ELF-1 (cell line): ENCODE results near the gene SLC6A12.
"Not testable (repeated sequence)": the region's sequence is repeated elsewhere in the genome, so short reads cannot be mapped to it uniquely, and the experiment has no call there.

Experiments
- DNase-seq: peaks from one replicate; pipeline ENCODE4 v3.0.0-alpha.2; 2016; ENCODE audit warnings: low read depth, low spot score

SLC6A12 gene

DNA sequence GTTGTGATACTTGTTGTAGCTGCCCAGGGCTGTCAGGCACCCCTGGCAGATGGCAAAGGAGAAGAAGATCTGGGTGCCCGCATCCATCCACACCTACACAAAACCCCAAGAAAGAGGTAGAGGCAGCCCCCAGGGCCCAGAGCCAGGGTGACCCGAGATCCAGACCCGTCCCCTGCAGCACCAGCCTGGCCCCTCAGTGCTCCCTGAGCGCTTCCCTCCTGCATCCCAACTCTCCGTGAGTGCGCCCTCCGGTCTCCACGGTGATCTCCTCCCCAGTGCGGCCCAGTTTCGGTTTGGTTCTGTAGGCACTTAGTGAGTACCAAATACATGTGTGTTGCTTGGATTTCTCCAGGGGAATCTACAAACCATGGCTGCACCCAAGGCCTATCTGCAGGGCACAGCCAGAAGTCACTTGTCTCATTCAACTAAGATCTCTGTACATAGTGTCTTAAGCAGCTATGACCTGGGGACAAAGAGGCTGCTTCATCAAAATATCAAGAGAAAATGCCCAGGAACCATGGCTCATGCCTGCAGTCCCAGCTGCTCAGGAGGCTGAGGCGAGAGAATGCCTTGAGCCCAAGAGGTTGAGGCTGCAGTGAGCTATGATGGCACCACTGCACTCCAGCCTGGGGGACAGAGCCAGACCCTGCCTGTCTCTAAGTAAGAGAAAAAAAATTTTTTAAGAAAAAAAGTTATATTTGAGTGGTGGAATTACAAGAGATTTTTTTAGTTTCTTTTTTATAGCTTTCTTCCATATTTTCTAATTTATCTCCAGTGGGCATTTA, 15.9 kb downstream of the SLC6A12 start:
- DNase-seq, result no peak

DNA sequence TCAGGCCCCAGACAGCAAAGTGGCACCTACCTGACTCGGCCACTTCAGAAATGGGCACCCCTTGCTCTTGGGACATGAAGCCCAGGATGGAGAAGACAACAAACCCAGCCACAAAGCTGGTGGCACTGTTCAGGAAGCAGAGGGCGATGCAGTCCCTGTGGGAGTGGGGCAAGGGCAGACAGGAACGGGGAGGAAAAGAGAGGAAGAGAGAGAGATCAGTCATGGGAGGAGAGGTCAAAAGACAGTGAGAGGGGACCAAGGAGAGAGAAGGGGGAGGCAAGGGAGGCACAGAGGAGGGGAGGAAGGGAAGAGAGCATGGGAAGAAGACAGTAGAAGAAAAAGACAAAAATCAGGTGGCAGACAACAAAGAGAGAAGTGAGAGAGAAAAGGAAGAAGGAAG, 16.6 kb downstream of the SLC6A12 start:
- DNase-seq, result no peak

DNA sequence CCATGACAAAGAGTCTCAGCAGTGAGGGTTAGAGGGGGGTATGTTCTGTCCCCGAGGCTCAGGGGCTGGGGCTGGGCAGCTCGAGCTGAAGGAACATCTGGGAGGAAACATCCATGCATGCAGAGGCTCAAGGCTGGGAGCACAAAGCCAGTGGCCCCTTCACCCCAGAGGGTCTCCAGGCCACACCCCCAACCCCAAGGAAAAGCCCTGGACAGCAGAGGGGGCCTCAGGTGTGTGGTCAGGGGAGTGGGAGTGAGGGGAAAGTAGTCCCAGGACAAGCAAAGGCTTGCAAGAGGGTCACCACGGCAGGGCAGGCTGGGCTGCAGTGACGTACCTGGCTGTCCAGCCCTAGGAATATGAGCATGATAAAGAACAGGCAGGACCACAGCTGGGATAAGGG, 17.5 kb downstream of the SLC6A12 start:
- DNase-seq, result no peak

DNA sequence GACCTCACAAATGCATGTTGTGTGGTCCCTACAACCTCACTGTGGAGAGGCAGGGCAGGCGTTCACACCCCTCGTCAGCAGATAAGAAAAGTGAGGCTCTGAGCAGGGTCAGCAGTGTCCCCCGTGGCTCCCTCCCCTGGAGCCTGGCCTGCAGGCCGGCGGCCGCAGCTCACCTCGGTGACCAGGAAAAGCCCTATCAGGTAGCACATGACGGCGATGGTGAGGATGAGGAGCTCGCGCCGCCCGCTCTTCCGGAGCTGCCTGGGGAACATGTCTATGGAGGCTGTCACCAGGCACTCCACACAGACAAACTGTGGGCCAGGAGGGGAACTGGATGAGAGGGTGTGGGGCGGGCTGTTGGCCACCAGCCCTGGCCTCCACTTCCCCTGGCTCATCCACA, 18.0 kb downstream of the SLC6A12 start:
- DNase-seq, result no peak

DNA sequence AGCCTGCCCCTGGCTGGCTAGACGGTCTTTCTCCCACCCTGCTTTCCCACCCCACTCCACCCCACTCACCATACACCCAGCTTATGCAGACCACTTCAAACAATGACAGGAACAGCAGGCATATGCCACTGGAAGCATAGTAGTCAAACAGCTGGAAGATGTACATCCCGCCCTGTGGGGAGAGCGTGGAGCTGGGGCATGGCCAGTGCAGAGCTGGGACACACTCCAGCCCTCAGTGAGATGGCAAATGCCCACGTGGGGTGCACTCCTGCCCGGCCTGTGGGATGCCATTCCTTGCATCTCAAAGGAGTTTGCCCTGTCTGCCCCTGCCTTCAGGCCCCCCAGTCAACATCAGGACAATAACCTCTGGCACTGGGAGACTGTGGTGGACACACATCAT, 18.8 kb downstream of the SLC6A12 start:
- DNase-seq, result no peak

DNA sequence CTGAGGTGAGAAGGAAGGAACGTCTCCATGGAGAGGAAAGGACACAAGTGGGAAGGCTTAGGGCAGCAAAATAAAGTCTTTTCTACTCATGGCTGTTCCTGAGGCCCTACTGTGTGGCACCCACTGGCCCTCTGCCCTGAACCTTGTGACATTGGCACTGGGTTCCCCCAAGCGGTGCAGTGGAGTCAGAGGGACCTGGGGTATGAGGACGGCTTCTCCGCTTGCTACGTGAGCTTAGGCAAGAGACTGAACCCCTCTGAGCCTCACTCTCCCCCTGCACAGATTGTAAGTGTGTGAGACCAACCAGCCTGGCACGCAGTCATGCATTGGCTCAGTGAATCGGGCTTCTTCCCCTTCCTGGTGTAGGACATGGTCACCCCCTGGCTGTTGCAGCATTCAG, 19.7 kb downstream of the SLC6A12 start:
- no peak for DNase-seq

DNA sequence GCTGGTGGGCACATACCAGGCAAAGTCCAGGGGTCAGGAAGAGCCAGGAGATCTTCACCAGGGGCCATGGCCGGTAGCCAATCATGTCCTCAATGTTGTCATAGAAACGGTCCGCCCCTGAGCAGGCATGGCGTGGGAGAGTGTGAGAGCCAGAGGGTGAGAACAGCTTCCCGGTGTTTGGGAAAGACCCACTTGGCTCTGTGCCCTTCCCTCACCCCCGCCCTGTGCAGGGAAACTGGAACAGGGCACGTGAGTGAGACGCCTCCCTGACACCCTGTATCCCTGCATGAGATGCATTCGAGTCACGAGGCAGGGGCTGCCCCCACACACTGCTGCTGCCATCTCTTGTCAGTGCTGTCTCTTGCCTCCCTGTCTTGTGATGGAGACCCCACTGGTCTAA, 20.7 kb downstream of the SLC6A12 start:
- DNase-seq, result no peak

DNA sequence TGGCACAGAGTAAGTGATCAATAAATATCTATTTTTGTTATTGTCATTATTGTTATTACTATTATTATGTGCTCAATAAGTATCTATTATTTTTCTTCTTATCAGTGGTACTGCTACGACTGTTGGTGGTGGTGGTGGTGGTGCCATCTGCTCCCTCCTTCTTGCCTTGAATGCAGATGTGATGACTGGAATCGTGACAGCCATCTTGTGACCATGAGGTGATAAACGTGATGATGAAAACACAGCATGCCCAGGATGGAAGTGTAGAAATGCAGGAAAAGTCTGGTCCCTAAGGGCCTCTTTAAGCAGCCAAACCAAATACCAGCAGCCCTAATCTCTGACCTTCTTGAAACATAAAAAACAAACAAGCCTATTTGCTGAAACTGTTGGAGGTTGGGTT, 22.4 kb downstream of the SLC6A12 start:
- no peak for DNase-seq

DNA sequence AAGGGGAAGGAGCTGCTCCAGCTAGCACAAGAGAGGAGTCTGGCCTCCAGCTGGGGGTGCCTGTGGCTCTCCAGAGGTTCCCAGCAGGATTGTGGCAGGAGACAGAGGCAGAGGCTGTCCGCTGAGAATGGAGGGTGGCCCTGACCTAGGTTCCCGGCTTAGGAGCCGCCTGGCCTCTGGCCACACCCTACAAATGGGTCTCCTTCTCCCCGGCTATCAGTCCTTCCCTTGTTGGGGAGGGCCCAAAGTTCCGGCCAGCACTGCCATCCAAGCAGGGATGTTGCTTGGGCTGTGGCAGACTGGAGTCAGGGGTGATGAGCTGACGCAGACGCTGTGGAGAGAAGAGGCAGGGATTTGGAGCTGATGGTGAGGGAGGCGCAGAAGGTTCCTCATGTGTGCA, 23.1 kb downstream of the SLC6A12 start:
- no peak for DNase-seq

DNA sequence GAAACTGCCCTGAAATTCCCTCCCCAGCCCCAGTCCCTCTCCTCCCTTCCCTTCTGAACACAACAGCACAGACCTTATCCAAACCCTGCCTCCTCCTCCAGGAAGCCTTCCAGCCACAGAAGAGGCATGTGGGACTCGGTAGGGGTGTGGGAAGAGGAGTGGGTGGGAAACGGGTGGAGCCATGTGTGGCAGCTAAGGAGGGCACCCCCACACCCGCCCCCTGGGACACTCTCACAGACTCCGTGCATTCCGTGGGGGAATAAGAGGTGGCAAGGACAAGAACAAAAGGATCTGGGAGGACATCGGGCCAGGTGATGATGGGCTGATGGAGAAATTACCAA, 24.4 kb downstream of the SLC6A12 start:
- no peak for DNase-seq

DNA sequence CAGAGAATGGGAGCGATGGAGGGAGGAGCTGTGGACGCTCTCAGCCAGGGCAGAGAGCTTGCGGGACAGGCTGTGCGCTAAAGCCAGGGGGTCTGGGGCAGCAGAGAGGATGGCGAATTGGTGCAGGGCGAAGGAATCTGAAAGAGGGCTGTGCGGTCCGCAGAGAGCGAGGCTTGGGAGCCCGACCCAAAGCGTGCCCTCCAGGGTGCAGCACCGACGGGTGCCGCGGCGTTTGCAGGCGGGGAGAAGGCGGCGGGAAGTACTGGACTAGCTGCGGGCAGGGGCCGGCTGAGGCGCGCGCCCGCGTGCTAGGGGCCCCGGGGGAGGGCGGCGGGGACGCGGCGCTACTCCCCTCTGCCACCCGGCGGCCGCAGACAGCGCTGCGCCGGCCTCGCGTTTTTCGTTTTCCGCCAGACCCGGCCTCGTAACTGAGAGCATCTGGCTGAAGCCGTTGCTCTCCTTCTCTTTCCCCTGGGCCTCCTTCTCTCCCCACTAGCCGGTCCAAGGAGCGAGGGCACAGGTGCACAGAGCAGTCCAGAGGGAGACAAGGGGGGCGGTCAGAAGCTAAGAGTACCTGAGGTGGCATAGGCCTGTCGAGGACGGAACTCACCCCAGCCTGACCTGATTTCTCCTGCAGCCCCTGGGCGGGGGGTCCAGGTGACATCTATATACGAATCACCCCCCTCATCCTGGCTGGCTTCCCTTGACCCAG, 24.9 kb downstream of the SLC6A12 start:
- peak; percentile 74 for DNase-seq

DNA sequence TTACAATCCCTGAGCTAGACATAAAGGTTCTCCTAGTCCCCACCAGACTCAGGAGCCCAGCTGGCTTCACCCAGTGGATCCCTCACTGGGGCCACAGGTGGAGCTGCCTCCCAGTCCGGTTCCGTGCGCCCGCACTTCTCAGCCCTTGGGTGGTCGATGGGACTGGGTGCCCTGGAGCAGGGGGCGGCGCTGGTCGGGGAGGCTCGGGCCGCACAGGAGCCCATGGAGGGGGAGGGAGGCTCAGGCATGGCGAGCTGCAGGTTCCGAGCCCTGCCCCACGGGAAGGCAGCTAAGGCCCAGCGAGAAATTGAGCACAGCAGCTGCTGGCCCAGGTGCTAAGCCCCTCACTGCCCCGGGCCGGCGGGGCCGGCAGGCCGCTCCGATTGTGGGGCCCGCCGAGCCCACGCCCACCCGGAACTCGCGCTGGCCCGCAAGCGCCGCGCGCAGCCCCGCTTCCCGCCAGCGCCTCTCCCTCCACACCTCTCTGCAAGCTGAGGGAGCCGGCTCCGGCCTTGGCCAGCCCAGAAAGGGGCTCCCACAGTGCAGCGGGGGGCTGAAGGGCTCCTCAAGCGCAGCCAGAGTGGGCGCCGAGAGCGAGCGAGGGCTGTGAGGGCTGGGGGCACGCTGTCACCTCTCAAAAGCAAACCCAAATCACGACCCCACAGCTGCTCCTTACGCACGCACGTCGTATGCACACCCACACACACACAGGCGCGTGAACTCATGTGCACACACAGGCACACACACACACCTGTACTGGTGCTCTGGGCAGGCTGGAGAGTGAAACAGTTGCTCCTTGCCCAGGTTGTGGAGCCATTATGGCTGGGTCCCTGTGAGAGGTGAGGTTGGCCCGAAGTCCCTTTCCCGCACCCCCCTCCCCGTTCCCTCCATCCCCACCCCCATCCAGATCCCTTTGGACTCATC, 25.7 kb downstream of the SLC6A12 start:
- not testable (repeated sequence) for DNase-seq

DNA sequence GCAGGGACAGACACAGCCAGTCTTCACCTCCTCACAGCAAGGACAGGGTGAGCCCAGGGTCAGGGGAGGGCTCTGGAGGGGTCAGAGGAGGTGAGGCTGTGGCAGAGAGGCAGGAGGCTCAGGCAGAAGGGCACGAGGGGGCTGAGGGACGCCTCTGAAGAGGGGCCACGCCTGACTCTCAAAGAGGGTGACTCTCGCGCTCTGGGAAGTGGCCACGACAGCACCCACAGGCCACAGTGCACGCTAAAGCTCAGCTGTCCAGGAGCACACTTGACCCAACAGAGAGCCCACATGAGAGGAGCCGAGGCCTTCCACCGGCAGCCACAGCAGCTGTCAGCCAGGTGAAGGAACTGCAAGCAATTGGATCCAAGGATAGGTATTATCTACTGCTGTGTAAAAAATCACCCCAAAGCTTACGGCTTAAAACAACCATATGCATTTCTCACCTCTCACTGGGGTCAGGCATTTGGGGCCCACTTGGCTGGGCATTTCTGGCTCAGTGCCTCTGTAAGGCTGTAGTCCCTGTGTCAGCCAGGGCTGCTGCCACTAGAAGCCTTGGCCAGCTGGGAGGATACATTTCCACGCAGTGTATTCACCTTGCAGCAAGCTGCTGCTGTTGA, 27.8 kb downstream of the SLC6A12 start:
- DNase-seq, result no peak

DNA sequence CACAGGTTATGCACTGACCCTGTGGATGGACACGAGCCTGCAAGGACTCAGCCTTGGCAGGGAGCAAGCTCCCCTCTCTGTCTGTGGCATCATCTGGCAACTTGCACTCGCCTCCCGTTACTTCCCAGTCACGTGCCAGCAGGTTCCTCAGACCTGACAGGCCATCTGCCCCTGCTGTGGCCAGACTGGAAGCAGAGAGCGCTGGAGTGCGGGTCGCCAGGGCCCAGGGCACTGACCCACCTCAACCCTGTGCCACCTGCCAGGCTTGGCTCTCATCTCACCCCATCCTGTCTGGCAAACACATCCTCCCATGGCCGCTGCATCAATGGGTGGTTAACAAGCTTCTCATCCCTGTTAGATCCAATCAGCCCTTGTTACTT, 28.4 kb downstream of the SLC6A12 start:
- no peak for DNase-seq

DNA sequence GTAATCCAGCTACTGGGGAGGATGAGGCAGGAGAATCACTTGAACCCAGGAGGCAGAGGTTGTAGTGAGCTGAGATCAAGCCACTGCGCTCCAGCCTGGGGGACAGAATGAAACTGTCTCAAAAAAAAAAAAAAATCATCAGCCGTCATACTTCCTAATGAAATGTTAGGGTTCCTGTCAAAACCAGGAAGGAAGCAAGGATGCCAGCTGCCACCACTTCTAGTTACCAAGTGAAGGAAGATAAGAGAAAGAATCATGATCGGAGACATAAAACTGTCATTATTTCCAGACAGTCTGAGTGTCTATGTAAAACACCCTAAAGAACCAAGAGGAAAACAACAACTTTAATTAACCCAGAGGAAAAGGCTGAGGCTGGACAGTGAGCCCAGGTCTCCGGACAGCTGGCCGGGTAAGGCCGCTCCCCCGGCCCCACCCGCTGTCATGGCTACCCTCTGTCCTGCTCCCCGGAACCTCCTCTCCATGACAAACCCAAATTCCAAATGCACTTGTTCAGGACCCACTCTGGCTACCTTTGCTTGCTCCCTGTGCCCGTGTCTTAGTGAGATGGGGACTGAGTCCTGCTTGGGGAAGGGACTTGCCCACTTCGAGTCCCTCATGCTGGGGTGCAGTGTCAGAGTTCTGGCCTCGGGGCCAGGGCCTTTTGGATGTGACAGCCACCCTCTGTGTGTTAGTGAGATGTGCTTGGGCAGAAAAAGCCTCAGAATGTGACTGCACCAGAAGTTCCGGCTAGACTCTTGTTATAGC, 29.0 kb downstream of the SLC6A12 start:
- no peak for DNase-seq

DNA sequence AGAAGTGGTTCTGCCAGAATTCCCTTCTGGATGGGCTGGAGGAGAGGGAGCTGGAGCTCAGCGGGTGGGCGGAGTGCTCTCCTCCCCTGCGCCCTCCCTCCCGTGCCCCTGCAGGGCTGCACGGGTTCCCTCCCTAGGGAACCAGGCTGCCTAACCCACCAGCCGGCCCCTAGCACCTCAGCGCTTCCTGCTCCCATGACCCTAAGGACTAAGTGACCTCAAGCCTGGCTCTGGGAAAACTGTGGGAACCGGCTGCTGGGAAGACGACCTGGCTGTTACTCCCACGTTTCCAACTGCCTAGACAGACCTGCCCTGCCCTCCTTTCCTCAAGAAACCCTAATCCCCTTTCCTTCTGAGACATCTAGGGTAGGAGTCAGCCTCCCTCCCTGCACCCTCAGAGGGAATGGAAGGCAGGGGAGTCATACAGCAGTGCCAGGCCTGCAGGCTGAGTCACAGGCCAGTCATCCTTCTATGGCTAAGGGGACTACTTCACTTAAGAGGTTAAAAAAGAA, 31.5 kb downstream of the SLC6A12 start:
- DNase-seq, result no peak

DNA sequence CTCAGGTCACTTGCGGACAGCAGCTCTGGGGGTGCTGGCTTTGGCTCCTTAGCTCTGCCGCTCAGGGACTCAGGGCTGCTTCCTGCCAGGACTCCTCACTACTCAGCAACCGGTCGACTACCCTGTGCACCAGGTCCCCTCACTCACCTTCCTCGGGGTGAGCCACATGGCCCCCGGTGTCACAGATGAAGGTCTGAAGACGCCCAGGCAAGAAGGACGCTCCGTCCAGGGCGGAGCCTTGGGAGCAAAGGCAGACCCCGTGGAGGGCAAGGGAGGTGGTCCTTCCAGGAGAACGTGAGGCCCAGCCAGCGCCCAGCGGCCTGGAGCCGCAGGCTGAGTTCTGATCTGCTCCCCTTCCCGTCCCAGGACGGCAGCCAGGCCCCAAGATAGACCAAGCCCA, 32.0 kb downstream of the SLC6A12 start:
- no peak for DNase-seq

DNA sequence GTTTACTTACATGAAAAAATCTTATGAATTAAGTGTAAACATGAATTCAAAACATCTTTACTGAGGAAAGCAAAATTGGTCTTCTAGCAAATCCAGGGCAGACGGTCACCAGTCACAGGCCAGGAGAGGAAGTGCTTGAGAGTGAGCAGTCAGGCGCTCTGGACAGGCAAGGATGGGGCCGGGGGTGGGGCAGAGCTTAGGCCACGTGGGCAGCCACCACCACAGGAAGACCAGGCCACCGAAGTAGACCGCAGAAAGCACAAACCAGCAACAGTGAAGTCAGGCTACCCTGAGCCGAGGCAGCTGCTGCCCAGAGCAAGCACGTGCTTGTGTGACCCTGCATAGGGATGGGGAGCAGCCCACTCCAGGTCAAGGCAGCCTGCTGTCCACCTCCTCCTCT, 33.5 kb downstream of the SLC6A12 start:
- no peak for DNase-seq

DNA sequence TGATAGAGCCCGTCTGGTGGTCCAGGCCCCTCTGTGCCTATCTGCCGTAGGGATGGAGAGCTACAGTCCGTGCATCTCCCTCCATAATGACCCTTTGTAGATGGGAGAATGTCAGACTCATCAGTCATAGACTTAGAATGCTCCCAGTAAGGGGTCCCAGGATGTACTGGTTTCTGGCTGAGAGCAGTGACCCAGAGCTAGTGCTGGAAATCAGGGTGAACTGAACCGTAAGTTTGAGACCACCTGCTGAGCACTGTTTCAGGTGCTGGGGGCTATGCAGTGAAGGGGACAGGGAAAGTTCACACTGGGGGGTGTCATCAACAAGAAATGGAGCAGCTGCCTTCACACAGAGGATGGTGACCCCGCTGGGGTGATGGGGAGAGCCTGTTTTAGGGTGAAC, 34.1 kb downstream of the SLC6A12 start:
- no peak for DNase-seq

DNA sequence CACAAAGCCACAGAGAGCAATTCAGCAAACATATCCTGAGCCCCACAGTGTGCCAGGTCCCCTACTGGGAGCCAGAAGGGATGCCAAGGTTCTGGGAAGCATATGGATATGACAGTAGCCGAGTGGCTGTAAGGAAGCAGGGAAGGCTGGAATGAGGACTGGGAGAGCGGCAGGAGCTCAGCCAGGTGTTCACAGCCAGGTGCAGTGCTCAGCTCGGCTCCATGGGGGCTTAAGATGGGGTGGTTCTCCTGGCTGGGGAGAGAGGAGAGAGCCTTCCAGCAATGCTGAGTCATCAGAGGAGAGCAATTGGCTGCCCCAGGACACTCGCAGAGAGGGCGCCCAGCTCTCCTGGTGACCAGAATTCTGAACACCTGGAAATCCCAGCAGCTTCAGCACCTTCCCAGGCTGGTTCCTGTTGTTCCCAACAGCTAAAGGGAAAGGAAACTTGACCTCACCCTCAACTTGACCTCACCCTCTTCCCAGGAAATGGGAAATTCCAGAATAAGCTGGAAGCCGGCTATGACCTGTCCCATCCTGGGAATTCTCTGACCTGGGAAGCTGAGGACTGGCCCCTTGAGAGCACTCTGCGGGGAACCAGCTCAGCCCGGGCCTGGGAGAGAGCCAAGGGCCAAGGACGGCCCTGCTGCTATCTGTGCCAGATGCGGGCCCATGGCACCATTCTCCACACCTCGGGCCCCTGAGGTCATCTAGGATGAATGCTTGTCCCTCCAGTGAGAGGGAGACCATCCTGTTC, 34.6 kb downstream of the SLC6A12 start:
- no peak for DNase-seq

DNA sequence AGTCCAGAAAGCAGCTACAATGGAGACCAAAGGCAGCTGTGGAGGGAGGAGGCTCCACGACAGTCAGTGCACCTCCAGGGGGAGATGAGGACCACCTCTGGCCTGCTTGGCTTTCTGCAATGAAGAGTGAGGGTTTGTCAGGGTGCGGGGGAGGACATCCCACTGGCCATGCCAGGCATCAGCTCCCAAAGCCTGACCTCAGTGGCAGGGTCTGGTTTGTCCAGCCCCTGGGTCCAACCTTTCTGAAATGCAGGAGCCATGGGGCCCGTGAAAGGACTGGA, 35.2 kb downstream of the SLC6A12 start:
- DNase-seq, result no peak
